Neural progenitor cell (in vitro differentiated cells): ENCODE measurements around the gene PHACTR1. TPM values are rescaled to one million over a fixed set of nuclear protein-coding genes. Genes with fewer than 3 reads are reported as not detected.

Source experiments
- DNase-seq: peaks from one replicate; pipeline ENCODE4 v3.0.0-alpha.2; 2016; ENCODE audit warnings: low spot score
- H2AFZ ChIP-seq: fragments of 200-600 bp; sonication (generic); replicated peaks from 2 replicates; pipeline ENCODE4 v1.6.1; 2016; ENCODE audit warnings: antibody characterized with exemption
- H3F3A ChIP-seq: fragments of 200-600 bp; sonication (generic); 2 replicates; pipeline ENCODE4 v1.6.1; 2016; ENCODE audit warnings: antibody characterized with exemption, low read depth
- H3K27ac ChIP-seq: fragments of 200-600 bp; sonication (generic); 2 replicates; pipeline ENCODE4 v1.5.1; 2016; ENCODE audit warnings: mild to moderate bottlenecking
- H3K27me3 ChIP-seq: fragments of 200-600 bp; sonication (generic); 2 replicates; pipeline ENCODE4 v1.6.1; 2016; ENCODE audit warnings: mild to moderate bottlenecking, moderate library complexity
- H3K36me3 ChIP-seq: fragments of 200-600 bp; sonication (generic); 2 replicates; pipeline ENCODE4 v1.5.1; 2016
- H3K4me1 ChIP-seq: fragments of 200-600 bp; sonication (generic); 2 replicates; pipeline ENCODE4 v1.6.1; 2016; ENCODE audit warnings: mixed run types
- H3K4me2 ChIP-seq: fragments of 200-600 bp; sonication (generic); 2 replicates; pipeline ENCODE4 v1.6.1; 2016
- H3K4me3 ChIP-seq: fragments of 200-600 bp; sonication (generic); 2 replicates; pipeline ENCODE4 v1.5.1; 2016
- H3K79me2 ChIP-seq: fragments of 200-600 bp; sonication (generic); 2 replicates; pipeline ENCODE4 v1.6.1; 2016; ENCODE audit warnings: low read depth
- H3K9ac ChIP-seq: fragments of 200-600 bp; sonication (generic); 2 replicates; pipeline ENCODE4 v1.6.1; 2016
- H3K9me3 ChIP-seq: fragments of 200-600 bp; sonication (generic); 2 replicates; pipeline ENCODE4 v1.5.1; 2016; ENCODE audit warnings: low read depth
- H4K20me1 ChIP-seq: fragments of 200-600 bp; sonication (generic); 2 replicates; pipeline ENCODE4 v1.6.1; 2016; ENCODE audit warnings: low read depth
- H3K27ac Mint-ChIP-seq: 3 replicates; pipeline ENCODE4 v1.8.0; 2021; ENCODE audit warnings: mixed read lengths
- H3K27me3 Mint-ChIP-seq: 2 replicates; pipeline ENCODE4 v1.8.0; 2022; ENCODE audit warnings: low read depth, mild to moderate bottlenecking, inconsistent platforms, moderate library complexity, mixed read lengths; ENCODE audit not compliant: insufficient read depth
- H3K36me3 Mint-ChIP-seq: 3 replicates; pipeline ENCODE4 v1.8.0; 2021; ENCODE audit warnings: mixed read lengths
- H3K4me1 Mint-ChIP-seq: 3 replicates; pipeline ENCODE4 v1.8.0; 2021; ENCODE audit warnings: mixed read lengths
- H3K4me3 Mint-ChIP-seq: 3 replicates; pipeline ENCODE4 v1.8.0; 2021; ENCODE audit warnings: mild to moderate bottlenecking, moderate library complexity, mixed read lengths
- H3K9me3 Mint-ChIP-seq: 3 replicates; pipeline ENCODE4 v1.8.0; 2020; ENCODE audit warnings: mixed read lengths
- CTCF ChIP-seq: fragments of 200-600 bp; sonication (generic); IDR thresholded peaks from 2 replicates; pipeline ENCODE4 v1.5.1; 2017; ENCODE audit warnings: antibody characterized with exemption, mild to moderate bottlenecking
- EZH2 ChIP-seq: fragments of 200-600 bp; sonication (generic); IDR thresholded peaks from 2 replicates; pipeline ENCODE4 v1.6.1; 2017; ENCODE audit warnings: antibody characterized with exemption, mild to moderate bottlenecking, moderate library complexity
- EZH2phosphoT487 ChIP-seq: fragments of 200-600 bp; sonication (generic); IDR thresholded peaks from 2 replicates; pipeline ENCODE4 v1.6.1; 2017; ENCODE audit warnings: antibody characterized with exemption
- total RNA-seq: library from RNA; depleted of rRNA; stranded (reverse); fragments of >200 nt; gene quantifications from 2 replicates; pipeline ENCODE4 v1.2.3, GENCODE V29; 2015; ENCODE audit warnings: low replicate concordance

The PHACTR1 gene
- total RNA-seq, 1 donor from 2014 or later: 2.4 TPM

GRCh38 chr6:12785301-12785700 is 68.7 kb downstream of the PHACTR1 start:
- no peaks in the 10 kb centered on the region for H3F3A ChIP-seq
- no peak overlapping the region for H3K4me2 ChIP-seq
- H3K36me3 Mint-ChIP-seq: no peaks in the 10 kb centered on the region
- no peaks in the 10 kb centered on the region for H3K9me3 ChIP-seq
- no peak overlapping the region for H3K27ac ChIP-seq
- no peaks in the 10 kb centered on the region for H3K36me3 ChIP-seq
- no peak overlapping the region for H3K27ac Mint-ChIP-seq
- TF ChIP-seq CTCF (no peak), EZH2 (no peak), EZH2phosphoT487 (no peak)
- H3K4me3 Mint-ChIP-seq: no peak overlapping the region
- H2AFZ ChIP-seq: no peak overlapping the region
- H3K27me3 ChIP-seq: no peaks in the 10 kb centered on the region
- DNase-seq: no peak
- no peak overlapping the region for H3K9ac ChIP-seq
- no peak overlapping the region for H3K4me3 ChIP-seq
- H4K20me1 ChIP-seq: no peaks in the 10 kb centered on the region
- H3K4me1 ChIP-seq: peaks cover 10% of the 10 kb centered on the region
- no peaks in the 10 kb centered on the region for H3K9me3 Mint-ChIP-seq
- no peaks in the 10 kb centered on the region for H3K79me2 ChIP-seq
- peaks cover 3% of the 10 kb centered on the region for H3K4me1 Mint-ChIP-seq
- peaks cover 2% of the 10 kb centered on the region for H3K27me3 Mint-ChIP-seq

- no peak overlapping the region for H3K27ac Mint-ChIP-seq
- H3K36me3 Mint-ChIP-seq: no peaks in the 10 kb centered on the region
- Histone ChIP-seq H3K27ac (no peak overlapping the region), H3K4me1 (peaks cover 10% of the 10 kb centered on the region), H4K20me1 (no peaks in the 10 kb centered on the region), H3K36me3 (no peaks in the 10 kb centered on the region), H3K79me2 (no peaks in the 10 kb centered on the region), H3K27me3 (no peaks in the 10 kb centered on the region), H2AFZ (no peak overlapping the region), H3K9ac (no peak overlapping the region), H3K4me2 (no peak overlapping the region), H3F3A (no peaks in the 10 kb centered on the region), H3K4me3 (no peak overlapping the region), H3K9me3 (no peaks in the 10 kb centered on the region)
- H3K9me3 Mint-ChIP-seq: no peaks in the 10 kb centered on the region
- no peak for DNase-seq
- H3K4me1 Mint-ChIP-seq: peaks cover 3% of the 10 kb centered on the region
- TF ChIP-seq CTCF (no peak), EZH2phosphoT487 (no peak), EZH2 (no peak)
- H3K4me3 Mint-ChIP-seq: no peak overlapping the region
- peaks cover 2% of the 10 kb centered on the region for H3K27me3 Mint-ChIP-seq
Measured at GRCh38 chr6:12785921-12786320, 69.4 kb downstream of the PHACTR1 start.

DNA sequence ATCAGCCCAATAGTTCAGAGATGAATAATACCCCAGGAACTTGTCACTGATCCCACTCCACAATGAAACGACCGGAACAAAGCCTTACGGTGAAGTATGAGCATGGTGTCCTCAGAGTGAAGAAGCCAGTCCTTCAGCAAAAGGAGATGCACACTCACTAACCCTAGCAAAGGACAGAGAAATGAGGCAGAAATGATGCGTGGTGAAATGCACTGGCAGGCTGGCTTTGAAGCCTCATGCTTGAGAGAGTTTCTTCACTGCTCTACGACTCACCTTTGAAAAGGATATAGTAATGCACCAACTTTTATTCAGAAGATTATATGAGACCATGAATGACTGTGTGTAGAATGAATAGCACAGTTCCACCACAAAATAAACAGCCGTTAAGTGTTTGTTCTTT is 74.8 kb downstream of the PHACTR1 start:
- TF ChIP-seq CTCF (no peak), EZH2 (no peak), EZH2phosphoT487 (no peak)
- Histone ChIP-seq H3K9ac (no peak overlapping the region), H3K27ac (no peak overlapping the region), H2AFZ (no peak overlapping the region), H3K36me3 (no peaks in the 10 kb centered on the region), H3K9me3 (no peaks in the 10 kb centered on the region), H3K4me3 (no peak overlapping the region), H3F3A (no peaks in the 10 kb centered on the region), H3K4me2 (no peak overlapping the region), H3K79me2 (no peaks in the 10 kb centered on the region), H3K27me3 (no peaks in the 10 kb centered on the region), H3K4me1 (peaks cover 10% of the 10 kb centered on the region), H4K20me1 (no peaks in the 10 kb centered on the region)
- H3K27me3 Mint-ChIP-seq: no peaks in the 10 kb centered on the region
- peaks cover 3% of the 10 kb centered on the region for H3K4me1 Mint-ChIP-seq
- H3K9me3 Mint-ChIP-seq: no peaks in the 10 kb centered on the region
- H3K4me3 Mint-ChIP-seq: no peak overlapping the region
- DNase-seq: no peak
- no peak overlapping the region for H3K27ac Mint-ChIP-seq
- H3K36me3 Mint-ChIP-seq: no peaks in the 10 kb centered on the region

GRCh38 chr6:12798326-12798725 is 81.8 kb downstream of the PHACTR1 start:
- no peaks in the 10 kb centered on the region for H4K20me1 ChIP-seq
- H3K79me2 ChIP-seq: no peaks in the 10 kb centered on the region
- no peak for DNase-seq
- no peaks in the 10 kb centered on the region for H3K4me1 ChIP-seq
- H3K36me3 ChIP-seq: no peaks in the 10 kb centered on the region
- no peak overlapping the region for H3K9ac ChIP-seq
- no peaks in the 10 kb centered on the region for H3K9me3 Mint-ChIP-seq
- H3K4me1 Mint-ChIP-seq: no peaks in the 10 kb centered on the region
- H3K27me3 Mint-ChIP-seq: peaks cover 2% of the 10 kb centered on the region
- no peak overlapping the region for H3K27ac Mint-ChIP-seq
- no peak overlapping the region for H3K4me3 ChIP-seq
- no peak for TF ChIP-seq EZH2
- no peak for TF ChIP-seq CTCF
- TF ChIP-seq EZH2phosphoT487: no peak
- no peak overlapping the region for H3K4me2 ChIP-seq
- no peaks in the 10 kb centered on the region for H3K9me3 ChIP-seq
- H3K27me3 ChIP-seq: no peaks in the 10 kb centered on the region
- no peak overlapping the region for H3K4me3 Mint-ChIP-seq
- no peaks in the 10 kb centered on the region for H3K36me3 Mint-ChIP-seq
- no peak overlapping the region for H3K27ac ChIP-seq
- no peaks in the 10 kb centered on the region for H3F3A ChIP-seq
- H2AFZ ChIP-seq: no peak overlapping the region
